Measurements from ENCODE around the gene PCDHGB2.

DNA sequence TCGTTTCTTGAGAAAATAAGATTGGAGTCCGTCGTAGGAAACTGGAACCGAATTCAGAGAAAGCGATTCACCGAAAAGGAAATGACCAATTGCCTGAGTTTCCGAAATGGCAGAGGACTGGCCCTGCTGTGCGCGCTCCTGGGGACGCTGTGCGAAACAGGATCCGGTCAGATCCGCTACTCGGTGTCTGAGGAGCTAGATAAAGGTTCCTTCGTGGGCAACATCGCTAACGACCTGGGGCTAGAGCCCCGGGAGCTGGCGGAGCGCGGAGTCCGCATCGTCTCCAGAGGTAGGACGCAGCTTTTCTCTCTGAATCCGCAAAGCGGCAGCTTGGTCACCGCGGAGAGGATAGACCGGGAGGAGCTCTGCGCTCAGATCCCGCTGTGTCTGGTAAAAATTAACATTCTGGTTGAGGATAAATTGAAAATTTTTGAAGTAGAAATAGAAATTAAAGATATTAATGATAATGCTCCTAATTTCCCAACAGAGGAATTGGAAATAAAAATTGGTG lies 15.8 kb upstream of the PCDHGB2 start:
- TF ChIP-seq, protein P1, sequence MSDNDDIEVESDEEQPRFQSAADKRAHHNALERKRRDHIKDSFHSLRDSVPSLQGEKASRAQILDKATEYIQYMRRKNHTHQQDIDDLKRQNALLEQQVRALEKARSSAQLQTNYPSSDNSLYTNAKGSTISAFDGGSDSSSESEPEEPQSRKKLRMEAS (IDR thresholded peaks at IDR 0.05): no peak
- no peak for TF ChIP-seq EGR1 (IDR thresholded peaks at IDR 0.05)
- TF ChIP-seq, protein P2, sequence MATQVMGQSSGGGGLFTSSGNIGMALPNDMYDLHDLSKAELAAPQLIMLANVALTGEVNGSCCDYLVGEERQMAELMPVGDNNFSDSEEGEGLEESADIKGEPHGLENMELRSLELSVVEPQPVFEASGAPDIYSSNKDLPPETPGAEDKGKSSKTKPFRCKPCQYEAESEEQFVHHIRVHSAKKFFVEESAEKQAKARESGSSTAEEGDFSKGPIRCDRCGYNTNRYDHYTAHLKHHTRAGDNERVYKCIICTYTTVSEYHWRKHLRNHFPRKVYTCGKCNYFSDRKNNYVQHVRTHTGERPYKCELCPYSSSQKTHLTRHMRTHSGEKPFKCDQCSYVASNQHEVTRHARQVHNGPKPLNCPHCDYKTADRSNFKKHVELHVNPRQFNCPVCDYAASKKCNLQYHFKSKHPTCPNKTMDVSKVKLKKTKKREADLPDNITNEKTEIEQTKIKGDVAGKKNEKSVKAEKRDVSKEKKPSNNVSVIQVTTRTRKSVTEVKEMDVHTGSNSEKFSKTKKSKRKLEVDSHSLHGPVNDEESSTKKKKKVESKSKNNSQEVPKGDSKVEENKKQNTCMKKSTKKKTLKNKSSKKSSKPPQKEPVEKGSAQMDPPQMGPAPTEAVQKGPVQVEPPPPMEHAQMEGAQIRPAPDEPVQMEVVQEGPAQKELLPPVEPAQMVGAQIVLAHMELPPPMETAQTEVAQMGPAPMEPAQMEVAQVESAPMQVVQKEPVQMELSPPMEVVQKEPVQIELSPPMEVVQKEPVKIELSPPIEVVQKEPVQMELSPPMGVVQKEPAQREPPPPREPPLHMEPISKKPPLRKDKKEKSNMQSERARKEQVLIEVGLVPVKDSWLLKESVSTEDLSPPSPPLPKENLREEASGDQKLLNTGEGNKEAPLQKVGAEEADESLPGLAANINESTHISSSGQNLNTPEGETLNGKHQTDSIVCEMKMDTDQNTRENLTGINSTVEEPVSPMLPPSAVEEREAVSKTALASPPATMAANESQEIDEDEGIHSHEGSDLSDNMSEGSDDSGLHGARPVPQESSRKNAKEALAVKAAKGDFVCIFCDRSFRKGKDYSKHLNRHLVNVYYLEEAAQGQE (IDR thresholded peaks at IDR 0.05; ENCODE audit: low read depth): no peak
- TF ChIP-seq CREB1 (IDR thresholded peaks at IDR 0.05; ENCODE audit: low read depth): no peak
- TF ChIP-seq TAF1 (IDR thresholded peaks at IDR 0.05; ENCODE audit: low read depth): no peak
- TF ChIP-seq TEAD4 (IDR thresholded peaks at IDR 0.05): no peak
- no peak for TF ChIP-seq YY1 (IDR thresholded peaks at IDR 0.05; ENCODE audit: low read depth)
- TF ChIP-seq NFIC (IDR thresholded peaks at IDR 0.05): no peak
- TF ChIP-seq EP300 (IDR thresholded peaks at IDR 0.05; ENCODE audit: borderline replicate concordance): no peak
- TF ChIP-seq CEBPB (IDR thresholded peaks at IDR 0.05): no peak
- no peak for TF ChIP-seq RAD21 (IDR thresholded peaks at IDR 0.05; ENCODE audit: low read depth)
- no peak for TF ChIP-seq FOXM1 (IDR thresholded peaks at IDR 0.05; ENCODE audit: borderline replicate concordance, low read depth)
- TF ChIP-seq, protein P3, sequence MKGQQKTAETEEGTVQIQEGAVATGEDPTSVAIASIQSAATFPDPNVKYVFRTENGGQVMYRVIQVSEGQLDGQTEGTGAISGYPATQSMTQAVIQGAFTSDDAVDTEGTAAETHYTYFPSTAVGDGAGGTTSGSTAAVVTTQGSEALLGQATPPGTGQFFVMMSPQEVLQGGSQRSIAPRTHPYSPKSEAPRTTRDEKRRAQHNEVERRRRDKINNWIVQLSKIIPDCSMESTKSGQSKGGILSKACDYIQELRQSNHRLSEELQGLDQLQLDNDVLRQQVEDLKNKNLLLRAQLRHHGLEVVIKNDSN (IDR thresholded peaks at IDR 0.05): no peak
- no peak for TF ChIP-seq ZBTB7A (IDR thresholded peaks at IDR 0.05; ENCODE audit: low read depth)

Data from Ishikawa (cell line).